Measurements from ENCODE around the gene C6orf62.
"Not testable (repeated sequence)": the region's sequence is repeated elsewhere in the genome, so short reads cannot be mapped to it uniquely, and the experiment has no call there.

DNA sequence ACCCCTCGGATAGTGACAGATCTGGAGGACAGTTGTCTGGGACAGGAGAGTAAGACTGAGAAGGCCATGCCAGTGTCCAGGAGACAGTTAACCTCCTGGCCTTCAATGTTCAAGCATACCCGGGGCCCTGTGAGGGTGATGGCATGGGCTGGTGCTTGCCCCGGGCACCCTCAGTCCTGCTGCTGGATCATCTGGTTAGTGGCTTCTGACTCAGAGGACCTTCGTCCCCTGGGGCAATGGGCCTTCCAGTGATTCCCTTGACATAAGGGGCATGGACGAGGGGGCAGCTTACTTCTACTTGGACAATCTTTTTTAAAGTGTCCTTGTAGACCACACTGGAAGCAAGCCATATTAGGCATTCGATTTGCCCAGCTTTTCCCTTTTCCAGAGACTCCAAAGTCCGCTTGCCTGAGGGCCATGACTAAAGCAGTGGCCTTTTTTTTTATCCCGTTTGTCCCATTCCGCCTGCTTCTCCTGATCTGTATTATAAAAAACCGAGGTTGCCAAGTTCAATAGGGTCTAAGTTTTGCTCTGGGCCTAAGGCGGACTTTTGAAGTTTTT, 40.1 kb downstream of the C6orf62 start:
- not testable (repeated sequence) for TF ChIP-seq POLR2A (IDR thresholded peaks at IDR 0.05; ENCODE audit: low read length); GATA1 (IDR thresholded peaks at IDR 0.05; ENCODE audit: low read depth, low read length)
